SK-N-MC (cell line): ENCODE measurements around the gene LOXHD1.

Experiments used
- DNase-seq: peaks from one replicate; pipeline ENCODE4 v3.0.0-alpha.2; 2011; ENCODE audit warnings: low read depth, low spot score
- H3K27ac ChIP-seq: fragments of 200-600 bp; sonication (generic); 2 replicates; pipeline ENCODE4 v1.5.1; 2016; ENCODE audit warnings: mixed run types
- H3K36me3 ChIP-seq: fragments of 200-600 bp; sonication (generic); 2 replicates; pipeline ENCODE4 v1.6.1; 2017; ENCODE audit warnings: antibody characterized with exemption, low read length, mixed read lengths; ENCODE audit not compliant: insufficient read depth
- H3K4me3 ChIP-seq: fragments of 200-600 bp; sonication (generic); 2 replicates; pipeline ENCODE4 v1.5.1; 2016
- H3K9ac ChIP-seq: fragments of 200-600 bp; sonication (generic); 2 replicates; pipeline ENCODE4 v1.8.0; 2017; ENCODE audit warnings: mixed run types, mixed read lengths; ENCODE audit not compliant: insufficient read length
- H3K9me3 ChIP-seq: fragments of 200-600 bp; sonication (generic); 2 replicates; pipeline ENCODE4 v1.6.1; 2017; ENCODE audit warnings: low read depth, mild to moderate bottlenecking, antibody characterized with exemption, low read length, moderate library complexity, mixed read lengths
- EZH2 ChIP-seq: fragments of 200-600 bp; sonication (generic); IDR thresholded peaks from one replicate; pipeline ENCODE4 v1.6.1; 2017; ENCODE audit warnings: antibody characterized with exemption
- FOXP2 ChIP-seq: optimal IDR thresholded peaks from 2 replicates; pipeline ENCODE3; 2011; ENCODE audit warnings: mild to moderate bottlenecking, moderate library complexity; ENCODE audit not compliant: insufficient read depth; ENCODE audit errors: extremely low read length, control extremely low read depth
- POLR2AphosphoS5 ChIP-seq: IDR thresholded peaks from 2 replicates; pipeline ENCODE4 v1.6.1; 2012; ENCODE audit warnings: mild to moderate bottlenecking, low read depth, low read length, borderline replicate concordance

Gene LOXHD1

GRCh38 chr18:46678041-46678440 is 21.0 kb upstream of the LOXHD1 start:
- no peak for DNase-seq
- no peaks in the 10 kb centered on the region for H3K9me3 ChIP-seq
- TF ChIP-seq EZH2: no peak
- no peak for TF ChIP-seq POLR2AphosphoS5
- no peaks in the 10 kb centered on the region for H3K36me3 ChIP-seq
- no peak overlapping the region for H3K4me3 ChIP-seq
- H3K27ac ChIP-seq: no peak overlapping the region
- H3K9ac ChIP-seq: no peak overlapping the region

DNA sequence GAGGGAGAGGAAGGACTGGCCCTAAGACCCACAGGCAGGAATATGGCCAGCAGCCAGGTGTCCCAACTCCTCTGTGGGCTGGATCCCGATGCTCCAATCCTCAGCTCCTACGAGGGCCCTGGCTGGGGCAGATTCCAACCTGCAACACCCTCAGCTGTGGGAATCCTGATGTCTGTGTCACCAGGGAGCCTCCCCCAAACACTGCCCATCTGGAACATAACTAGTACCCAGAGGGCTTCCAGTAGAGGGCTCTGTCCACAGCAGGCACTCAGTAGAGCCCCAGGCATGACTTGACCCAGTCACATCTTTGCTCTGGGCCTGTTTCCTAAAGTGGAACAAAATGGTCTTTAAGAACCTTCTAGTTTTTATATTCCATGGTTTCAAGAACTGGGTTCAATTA is 20.6 kb upstream of the LOXHD1 start:
- H3K36me3 ChIP-seq: no peaks in the 10 kb centered on the region
- H3K4me3 ChIP-seq: no peak overlapping the region
- TF ChIP-seq EZH2 (no peak), FOXP2 (no peak), POLR2AphosphoS5 (no peak)
- no peaks in the 10 kb centered on the region for H3K9me3 ChIP-seq
- no peak overlapping the region for H3K27ac ChIP-seq
- no peak for DNase-seq
- H3K9ac ChIP-seq: no peak overlapping the region

- Histone ChIP-seq H3K4me3 (no peak overlapping the region), H3K9ac (no peak overlapping the region), H3K27ac (no peak overlapping the region), H3K36me3 (no peaks in the 10 kb centered on the region), H3K9me3 (no peaks in the 10 kb centered on the region)
- TF ChIP-seq POLR2AphosphoS5 (no peak), EZH2 (no peak), FOXP2 (no peak)
- DNase-seq: no peak
Observed at GRCh38 chr18:46676182-46676835, 19.3 kb upstream of the LOXHD1 start.

GRCh38 chr18:46675112-46675511 is 18.1 kb upstream of the LOXHD1 start:
- Histone ChIP-seq H3K27ac (no peak overlapping the region), H3K9ac (no peak overlapping the region), H3K4me3 (no peak overlapping the region), H3K9me3 (no peaks in the 10 kb centered on the region), H3K36me3 (no peaks in the 10 kb centered on the region)
- TF ChIP-seq POLR2AphosphoS5 (no peak), FOXP2 (no peak), EZH2 (no peak)
- DNase-seq: no peak

DNA sequence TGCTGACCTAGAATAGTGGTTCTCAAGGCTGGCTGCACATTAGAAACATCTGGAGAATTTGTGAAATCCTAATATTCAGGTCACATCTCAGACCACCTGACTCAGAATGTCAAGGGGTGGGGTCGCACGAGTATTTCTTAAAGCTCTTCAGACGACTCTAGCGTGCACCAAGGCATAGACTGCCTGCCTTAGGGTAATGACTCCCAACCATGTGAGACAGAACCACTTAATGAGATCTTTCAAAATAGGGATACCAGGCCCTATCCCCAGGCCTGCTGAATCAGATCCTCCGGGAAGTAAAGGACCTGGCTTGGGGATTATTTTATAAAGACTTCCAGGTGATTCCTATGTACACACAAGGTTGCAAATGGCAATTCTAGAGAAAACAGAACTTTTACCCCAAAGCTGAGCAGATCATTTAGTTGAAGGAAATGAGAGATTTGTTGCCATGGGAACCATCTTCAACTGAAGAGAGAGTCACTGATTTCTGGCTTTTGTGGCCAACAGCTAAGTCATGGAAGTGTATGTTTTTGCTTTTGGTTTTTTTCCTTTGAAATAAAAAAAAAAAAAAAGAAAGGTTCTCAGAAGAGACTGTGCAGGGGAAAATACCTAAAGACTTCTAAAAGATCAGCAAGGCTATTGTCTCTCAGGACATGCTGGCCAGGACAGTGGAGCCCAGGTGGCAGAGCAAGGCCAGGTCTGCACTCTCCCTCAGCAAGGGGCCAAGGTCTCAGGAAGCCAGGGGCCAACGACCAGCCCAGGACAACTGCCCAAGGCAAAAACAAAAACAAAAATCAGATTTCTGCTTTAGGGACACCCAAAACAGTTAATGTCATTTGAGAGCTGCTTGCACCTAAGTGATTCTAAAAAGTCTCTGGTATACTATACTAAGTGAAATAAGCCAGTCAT is 15.3 kb upstream of the LOXHD1 start:
- TF ChIP-seq EZH2 (no peak), FOXP2 (no peak)
- no peak overlapping the region for H3K4me3 ChIP-seq
- no peak for DNase-seq
- no peak overlapping the region for H3K9ac ChIP-seq
- no peak overlapping the region for H3K27ac ChIP-seq
- H3K36me3 ChIP-seq: no peaks in the 10 kb centered on the region
- no peaks in the 10 kb centered on the region for H3K9me3 ChIP-seq

DNA sequence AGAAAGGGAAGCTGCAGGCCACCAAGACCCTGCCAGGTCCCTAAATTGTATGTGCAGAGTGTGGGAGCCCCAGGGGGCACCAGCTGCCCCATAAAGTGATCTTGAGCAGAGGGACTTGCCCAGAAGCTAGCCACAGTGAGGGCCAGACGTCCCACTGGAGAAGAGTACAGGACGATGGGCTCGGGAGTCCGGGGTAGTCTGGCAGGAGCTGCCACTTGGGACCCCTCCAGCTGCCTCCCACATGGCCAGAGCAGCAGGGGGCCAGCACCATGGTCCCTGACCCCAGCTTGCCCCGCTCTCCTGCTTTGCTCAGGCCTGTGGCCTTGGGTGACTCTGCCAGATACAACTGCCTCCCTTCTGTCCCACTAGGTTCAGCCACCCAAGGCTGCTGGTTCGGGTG is 11.7 kb upstream of the LOXHD1 start:
- H3K27ac ChIP-seq: no peak overlapping the region
- no peaks in the 10 kb centered on the region for H3K36me3 ChIP-seq
- no peak for DNase-seq
- H3K9me3 ChIP-seq: no peaks in the 10 kb centered on the region
- no peak overlapping the region for H3K4me3 ChIP-seq
- TF ChIP-seq POLR2AphosphoS5 (no peak), FOXP2 (no peak), EZH2 (no peak)
- no peak overlapping the region for H3K9ac ChIP-seq

GRCh38 chr18:46668135-46668534 is 11.1 kb upstream of the LOXHD1 start:
- DNase-seq: no peak
- Histone ChIP-seq H3K4me3 (no peak overlapping the region), H3K9me3 (no peaks in the 10 kb centered on the region), H3K36me3 (no peaks in the 10 kb centered on the region), H3K9ac (no peak overlapping the region), H3K27ac (no peak overlapping the region)
- TF ChIP-seq EZH2 (no peak), FOXP2 (no peak), POLR2AphosphoS5 (no peak)

GRCh38 chr18:46663539-46663938 is 6.5 kb upstream of the LOXHD1 start:
- DNase-seq: no peak

More at GRCh38 chr18:46663539-46663938, 6.5 kb upstream of the LOXHD1 start:
- TF ChIP-seq POLR2AphosphoS5 (no peak), EZH2 (no peak), FOXP2 (no peak)
- no peak overlapping the region for H3K4me3 ChIP-seq
- H3K9me3 ChIP-seq: no peaks in the 10 kb centered on the region
- no peak overlapping the region for H3K27ac ChIP-seq
- H3K36me3 ChIP-seq: no peaks in the 10 kb centered on the region
- H3K9ac ChIP-seq: no peak overlapping the region
